ENCODE results near the gene FOXO4.
"Not testable (repeated sequence)": the region's sequence is repeated elsewhere in the genome, so short reads cannot be mapped to it uniquely, and the experiment has no call there.

The FOXO4 gene, protein sequence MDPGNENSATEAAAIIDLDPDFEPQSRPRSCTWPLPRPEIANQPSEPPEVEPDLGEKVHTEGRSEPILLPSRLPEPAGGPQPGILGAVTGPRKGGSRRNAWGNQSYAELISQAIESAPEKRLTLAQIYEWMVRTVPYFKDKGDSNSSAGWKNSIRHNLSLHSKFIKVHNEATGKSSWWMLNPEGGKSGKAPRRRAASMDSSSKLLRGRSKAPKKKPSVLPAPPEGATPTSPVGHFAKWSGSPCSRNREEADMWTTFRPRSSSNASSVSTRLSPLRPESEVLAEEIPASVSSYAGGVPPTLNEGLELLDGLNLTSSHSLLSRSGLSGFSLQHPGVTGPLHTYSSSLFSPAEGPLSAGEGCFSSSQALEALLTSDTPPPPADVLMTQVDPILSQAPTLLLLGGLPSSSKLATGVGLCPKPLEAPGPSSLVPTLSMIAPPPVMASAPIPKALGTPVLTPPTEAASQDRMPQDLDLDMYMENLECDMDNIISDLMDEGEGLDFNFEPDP

DNA sequence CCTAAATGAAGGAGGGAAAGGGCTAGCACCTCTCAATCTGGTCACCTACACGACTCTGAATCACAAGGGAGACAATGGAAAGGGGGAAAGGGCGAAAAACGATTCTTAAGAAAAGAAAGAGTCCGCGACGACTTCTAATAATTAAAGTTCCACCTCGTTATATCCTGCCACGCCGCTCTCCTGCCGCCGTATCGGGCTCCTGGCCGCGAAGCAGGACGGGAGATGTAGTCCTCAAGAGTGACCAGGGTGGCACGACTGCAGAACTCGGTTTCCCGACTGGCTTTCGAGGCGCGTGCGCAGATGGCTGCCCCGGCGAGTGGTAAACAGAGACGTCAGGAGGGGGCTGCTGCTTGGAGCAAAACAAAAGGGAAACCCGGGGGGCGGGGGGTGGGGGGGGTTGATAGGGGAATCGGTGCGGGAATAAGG, at the start of gene FOXO4:
FOXO4 (plus strand) TSS at position 297 of the 426 bp plus-strand sequence. CDS start 678 bp downstream, outside the sequence.
- DNase-seq: peak; percentile 75 to 87

DNA sequence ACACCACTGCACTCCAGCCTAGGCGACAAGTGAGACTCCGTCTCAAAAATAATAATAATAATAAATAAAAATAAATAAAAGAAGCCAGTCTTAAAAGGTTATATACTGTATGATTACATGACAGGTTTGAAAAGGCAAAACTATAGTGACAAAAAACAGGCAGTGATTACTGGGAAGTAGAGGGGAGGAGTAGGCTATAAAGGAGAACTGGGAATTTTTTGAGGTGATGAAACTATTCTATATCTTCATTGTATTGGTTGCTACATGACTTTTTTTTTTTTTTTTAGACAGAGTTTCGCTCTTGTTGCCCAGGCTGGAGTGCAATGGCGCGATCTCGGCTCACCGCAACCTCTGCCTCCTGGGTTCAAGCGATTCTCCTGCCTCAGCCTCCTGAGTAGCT, 47.8 kb upstream of the FOXO4 start:
- not testable (repeated sequence) for DNase-seq

DNA sequence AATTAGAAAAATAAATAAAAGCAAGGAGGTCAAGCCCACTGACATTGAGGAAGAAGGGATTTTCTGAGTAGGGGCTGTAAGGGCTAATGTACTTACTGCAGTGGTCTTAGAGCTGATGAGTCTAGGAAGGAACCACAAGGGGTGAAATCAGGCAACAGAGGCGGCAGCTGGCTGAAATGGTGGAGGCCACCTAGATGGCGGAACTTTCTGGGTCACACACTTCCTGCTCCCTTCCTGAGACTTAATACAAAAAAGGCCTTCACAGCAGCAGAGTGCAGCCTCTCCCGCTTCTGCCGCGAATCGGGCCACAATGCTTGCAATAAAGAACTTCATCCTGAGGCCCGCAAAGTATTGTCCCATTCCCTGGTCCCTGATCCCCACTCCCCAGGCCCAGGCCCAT, 42.9 kb upstream of the FOXO4 start:
- DNase-seq: no peak

DNA sequence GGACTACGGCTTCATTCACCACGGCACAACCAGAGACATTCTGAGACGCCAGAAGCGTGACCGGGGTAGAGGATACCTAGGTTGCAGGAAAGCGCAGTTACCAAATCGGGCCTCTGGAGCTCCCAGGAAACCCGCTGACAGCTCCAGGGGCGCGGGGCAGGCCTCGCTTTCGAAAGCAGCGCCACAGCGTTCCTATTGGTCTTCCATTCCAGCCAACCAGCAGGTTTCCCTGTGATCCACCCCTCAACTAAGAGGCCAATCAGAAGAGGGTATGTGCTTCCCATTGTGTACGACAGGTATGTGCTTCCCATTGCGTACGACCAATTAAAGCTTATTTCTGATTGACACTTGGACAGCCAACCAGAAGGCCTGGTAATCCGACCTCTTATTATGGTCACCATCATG, 42.4 kb upstream of the FOXO4 start:
- peak in 1 of 2 donors; percentile 0 for DNase-seq

DNA sequence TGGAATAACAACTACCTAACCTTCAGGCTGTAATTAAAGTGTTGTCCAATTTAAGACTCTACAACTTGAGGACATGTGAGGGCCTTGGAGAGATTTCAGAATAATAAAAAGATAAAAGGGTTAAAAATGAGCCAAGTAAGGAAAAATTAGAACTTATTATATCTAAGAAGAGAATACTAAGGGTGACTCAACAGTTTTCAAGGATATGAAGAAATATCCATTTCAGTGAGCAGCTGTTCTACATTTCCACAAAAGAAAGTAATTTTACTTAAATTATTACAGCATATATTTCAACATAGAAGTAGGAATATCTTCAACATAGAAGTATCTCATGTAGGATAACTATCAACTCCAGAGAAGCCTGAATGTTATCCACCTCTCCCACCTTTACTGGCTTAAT, 38.8 kb upstream of the FOXO4 start:
- no peak for DNase-seq

DNA sequence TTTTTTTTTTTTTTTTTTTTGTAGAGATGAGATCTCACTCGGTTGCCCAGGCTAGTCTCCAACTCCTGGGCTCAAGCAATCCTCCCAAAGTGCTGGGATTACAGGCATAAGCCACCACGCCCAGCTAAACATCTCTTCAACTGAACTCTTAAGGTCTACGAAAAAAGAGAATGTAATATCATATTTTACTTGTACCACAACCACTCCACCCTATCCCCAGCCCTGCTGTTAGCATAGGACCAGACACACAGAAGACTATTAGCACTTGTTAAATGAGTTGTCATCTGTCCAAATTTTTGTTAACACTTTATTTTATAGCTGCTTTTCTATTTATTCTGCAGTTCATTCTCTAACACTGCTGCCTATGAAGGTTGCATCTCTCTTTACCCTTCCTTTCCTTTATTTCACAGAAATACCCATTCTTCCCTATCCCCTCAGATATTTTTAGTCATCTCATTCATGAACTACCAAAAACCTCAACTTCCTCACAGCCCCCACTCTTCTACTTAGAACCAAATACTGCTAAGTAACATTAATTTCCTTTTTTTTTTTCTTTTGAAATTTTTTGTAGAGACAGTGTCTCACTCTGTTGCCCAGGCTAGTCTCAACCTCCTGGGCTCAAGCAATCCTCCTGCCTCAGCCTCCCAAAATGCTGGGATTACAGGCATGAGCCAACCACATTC, 37.7 kb upstream of the FOXO4 start:
- DNase-seq: no peak

DNA sequence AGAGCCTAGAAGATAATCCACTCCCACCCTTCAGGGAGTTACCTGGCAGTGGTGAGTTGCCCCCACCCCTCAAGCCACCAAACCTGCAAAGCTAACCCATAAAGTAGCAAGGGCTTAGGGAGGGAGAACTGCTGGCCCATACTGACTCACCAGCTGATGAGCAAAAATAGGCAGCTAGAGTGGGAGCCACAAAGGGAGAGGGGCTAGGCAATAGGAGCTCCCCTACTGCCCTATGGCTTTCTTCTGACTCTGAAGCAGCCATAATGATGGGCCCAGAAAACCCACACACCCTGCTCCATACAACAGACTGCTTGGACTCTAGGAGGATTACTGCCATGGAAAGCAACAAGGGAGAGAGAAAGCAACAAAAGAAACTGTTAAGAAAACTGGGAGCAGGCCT, 35.5 kb upstream of the FOXO4 start:
- DNase-seq: no peak

DNA sequence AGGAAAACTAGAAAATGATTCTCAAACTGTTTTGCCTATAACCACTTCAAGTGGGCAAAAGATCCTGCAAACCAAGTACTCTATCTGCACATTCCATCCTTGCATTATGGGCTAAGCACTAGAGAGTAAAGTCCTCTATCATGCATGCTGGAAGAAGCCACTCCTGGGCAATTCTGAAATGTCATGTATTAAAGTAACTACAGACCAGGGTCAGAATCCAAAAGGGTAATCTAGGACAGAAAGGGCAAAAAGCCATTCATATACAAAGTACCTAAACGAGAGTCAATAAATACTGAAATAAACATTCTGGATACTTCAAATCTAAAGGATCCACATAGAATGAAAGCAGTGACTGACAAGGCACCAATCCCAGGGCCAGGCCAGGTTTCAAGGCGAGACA, 28.6 kb upstream of the FOXO4 start:
- DNase-seq: no peak

DNA sequence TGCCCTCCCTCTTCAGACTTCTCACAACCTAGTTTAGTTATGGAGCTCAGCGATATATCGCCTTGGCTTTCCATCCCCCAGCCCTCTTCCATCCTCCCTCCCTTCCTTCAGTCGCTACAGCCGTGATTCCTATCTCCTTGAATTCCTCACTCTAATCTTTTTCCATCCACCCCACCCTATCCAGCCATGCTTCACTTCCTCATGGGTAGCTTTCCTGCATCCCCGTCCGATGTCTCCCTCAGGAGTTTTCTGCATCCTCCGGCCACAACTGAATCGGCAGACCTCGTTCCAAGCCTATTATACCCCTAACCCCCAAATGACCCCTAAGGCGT, 28.0 kb upstream of the FOXO4 start:
- DNase-seq: peak in 1 of 2 donors; percentile 26

DNA sequence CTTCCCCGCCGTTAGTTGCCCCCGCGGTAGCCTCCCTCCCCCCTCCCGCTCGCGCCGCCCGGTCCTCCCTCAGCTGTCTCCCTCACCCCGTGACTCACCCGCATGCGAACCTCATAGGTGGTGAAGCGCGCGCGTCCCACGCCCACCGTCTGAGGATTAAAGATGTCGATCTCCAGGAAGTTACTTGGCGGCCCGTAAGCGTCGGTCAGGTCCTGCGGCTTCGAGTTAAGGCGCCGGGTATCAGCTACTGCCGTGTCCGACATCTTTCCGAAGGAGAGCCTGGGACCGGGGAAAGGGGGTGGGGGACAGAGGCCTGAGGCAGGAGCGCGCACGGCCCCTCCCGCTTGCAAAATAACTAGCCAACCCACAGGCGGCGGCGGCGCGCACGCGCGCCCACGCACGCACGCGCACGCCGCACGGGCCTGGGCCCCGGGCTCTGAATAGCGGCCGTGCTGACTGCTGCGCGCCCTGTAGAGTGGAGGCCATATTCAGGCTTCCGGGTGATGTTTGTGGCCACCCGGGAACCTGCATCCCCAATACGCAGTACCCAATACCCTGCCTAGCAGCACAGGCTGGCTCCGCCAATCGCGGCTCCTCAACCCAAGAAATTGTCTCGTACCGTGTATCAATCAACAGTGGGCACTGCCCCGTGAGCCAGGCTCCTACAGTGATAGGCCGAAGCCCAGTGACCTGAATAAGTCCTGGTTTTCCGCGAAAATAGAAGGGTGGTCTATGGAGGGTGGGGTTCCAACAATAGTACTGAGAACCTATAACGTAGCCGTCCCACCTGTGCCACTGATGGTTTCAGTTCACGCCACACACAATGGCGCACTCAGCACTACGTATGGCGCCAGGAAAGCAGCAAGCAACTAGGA, 27.4 kb upstream of the FOXO4 start, which contains the start of gene SNX12:
SNX12 (minus strand) TSS at position 291 of the 875 bp plus-strand sequence; CDS start at position 263, 28 bp downstream.
- DNase-seq: peak; percentile 86

DNA sequence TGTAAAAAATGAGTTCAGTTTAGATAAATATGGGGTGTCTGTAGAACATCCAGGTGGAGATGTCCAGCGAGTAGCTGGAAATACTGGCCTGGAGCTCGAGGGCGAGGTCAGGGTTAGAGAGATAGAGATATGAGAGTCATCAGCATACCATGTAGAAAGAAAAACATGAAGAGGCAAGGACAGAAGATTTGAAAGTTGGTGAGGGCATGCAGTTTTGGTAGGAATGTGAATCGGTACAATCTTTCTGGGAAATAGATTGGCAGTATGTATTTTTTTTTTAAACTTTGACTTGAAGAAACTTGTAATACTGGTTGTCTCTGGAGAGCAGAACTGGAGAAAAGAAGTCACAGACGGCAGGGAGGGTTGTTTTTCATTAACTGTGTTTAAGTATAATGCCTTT, 25.1 kb upstream of the FOXO4 start:
- DNase-seq: no peak

DNA sequence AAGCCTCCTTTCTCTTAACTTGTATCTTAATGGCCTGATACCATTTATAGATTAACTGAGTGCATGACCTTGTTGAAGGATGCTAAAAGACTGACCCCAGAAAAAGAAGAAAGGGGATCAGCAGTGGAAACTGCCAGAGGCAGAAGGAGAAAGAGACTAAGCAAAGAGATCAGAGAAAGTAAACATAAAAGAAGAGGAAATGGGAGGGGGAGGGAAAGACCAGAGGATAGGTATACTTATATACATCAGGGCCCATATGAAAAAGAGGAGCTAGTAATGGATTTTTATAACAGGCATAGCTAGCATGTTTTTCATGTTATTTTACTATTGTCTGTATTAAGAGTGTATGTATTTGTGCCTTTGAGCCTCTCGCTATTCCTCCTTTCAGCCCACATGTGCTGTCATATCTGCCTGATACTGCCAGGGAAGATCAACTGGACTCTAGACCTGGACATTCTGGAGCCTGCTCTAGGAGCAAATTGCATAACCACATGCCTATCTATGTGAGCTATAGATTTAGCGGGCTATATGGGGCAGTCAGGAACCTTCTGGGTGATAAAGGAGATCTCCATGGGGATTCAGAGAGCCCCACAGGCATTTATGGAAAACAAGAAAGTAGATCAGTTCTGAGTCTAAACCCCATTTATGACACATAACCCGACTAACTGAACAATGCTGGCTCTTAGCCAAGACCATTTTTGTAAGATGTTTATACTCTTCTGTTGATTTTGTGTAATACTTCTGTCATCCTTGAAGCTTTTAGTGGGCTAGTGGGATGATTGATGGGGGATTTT, 14.1 kb upstream of the FOXO4 start:
- DNase-seq: no peak

DNA sequence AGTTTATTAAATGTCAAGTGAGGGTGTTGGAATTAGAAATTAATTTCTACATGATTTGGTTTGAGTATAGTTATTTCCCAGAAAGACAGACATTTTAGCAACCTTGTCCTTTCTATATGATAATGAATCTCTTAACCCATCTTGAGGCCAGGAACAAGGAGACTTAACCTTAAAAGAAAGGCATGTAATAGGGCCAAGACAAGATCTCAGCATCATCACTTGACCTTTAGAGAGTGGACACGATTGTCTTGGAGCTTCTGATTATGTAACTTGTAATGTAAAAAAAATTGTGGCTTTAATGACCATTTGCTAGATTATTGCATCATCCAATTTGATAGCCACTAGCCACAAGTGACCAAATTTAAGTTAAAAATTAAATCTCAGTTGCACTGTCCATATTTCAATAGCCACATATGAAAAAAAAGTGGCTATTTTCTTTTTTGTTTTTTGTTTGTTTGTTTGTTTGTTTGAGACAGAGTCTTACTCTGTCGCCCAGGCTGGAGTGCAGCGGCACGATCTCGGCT, 13.5 kb upstream of the FOXO4 start:
- no peak for DNase-seq

DNA sequence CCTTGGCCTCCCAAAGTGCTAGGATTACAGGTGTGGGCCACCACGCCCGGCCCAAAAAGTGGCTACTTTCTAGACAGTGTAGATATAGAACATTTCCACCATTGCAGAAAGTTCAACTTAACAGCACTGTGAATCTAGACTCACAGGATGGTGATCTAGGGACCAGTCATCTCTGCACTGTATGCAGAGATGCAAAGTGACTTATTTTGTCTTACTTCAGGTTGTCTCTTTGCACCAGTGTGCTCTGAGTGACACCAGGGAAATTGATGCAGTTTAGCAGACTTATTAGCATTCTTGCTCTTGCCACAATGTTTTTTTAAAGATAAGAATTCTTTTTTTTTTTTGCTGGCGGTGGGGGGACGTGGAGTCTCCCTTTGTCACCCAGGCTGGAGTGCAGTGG, 12.8 kb upstream of the FOXO4 start:
- no peak for DNase-seq

DNA sequence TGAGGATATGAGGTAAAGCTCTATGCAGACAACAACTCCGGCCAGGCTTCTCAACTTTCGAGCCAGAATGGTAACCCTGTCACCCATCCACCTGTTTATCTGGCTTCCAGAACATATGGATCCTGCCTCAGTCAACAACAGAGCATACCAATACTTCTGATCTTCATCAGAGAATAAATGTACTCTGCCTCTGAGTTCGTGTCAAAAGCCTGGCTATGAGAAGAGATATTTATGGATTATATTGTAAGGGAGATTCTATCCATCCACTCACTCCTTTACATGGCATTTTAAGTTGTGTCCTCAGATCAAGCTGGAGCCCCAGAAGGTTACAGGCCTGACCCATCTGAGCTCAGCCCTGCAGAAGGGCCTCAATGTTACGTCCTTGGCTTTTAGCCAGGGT, 9.8 kb upstream of the FOXO4 start:
- DNase-seq: no peak

DNA sequence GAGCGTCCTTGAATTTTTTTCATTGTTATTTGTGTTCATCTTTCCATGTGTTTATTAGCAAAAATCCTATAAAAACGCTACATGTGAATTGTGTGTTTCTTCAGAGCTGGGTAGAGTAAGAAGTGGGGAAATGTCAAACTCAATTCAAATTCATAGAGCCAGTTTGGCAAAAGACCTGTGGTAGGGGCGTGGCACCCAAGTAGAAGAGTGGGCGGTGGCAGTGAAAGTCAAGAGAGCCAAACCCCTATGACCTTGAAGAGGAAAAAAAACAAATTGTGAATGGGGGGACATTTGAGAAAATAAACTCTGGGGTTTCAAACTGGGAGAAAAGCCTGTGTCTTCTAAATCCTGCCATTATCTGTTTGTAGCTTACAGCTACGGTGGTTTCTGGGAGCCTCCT, 4.4 kb upstream of the FOXO4 start:
- DNase-seq: no peak

DNA sequence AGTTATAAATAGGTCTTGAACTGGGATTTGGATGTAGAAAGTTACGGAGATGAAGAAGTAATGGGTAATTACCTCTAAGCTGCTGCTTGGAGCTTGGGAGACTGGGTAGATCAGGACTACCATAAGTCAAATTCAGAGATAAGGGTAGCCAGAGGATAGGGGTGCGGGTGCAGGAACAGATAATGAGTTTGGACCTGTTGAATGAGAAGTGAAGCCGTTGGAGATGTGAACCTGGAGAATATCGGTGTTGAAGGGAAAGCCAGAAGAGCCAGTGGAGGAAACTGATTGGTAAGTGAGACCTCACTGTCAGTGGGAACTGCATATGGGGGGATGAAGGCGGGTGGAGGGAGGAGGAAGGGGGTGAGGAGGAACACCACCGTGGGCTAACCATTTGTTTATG, 618 bp upstream of the FOXO4 start:
- no peak for DNase-seq

DNA sequence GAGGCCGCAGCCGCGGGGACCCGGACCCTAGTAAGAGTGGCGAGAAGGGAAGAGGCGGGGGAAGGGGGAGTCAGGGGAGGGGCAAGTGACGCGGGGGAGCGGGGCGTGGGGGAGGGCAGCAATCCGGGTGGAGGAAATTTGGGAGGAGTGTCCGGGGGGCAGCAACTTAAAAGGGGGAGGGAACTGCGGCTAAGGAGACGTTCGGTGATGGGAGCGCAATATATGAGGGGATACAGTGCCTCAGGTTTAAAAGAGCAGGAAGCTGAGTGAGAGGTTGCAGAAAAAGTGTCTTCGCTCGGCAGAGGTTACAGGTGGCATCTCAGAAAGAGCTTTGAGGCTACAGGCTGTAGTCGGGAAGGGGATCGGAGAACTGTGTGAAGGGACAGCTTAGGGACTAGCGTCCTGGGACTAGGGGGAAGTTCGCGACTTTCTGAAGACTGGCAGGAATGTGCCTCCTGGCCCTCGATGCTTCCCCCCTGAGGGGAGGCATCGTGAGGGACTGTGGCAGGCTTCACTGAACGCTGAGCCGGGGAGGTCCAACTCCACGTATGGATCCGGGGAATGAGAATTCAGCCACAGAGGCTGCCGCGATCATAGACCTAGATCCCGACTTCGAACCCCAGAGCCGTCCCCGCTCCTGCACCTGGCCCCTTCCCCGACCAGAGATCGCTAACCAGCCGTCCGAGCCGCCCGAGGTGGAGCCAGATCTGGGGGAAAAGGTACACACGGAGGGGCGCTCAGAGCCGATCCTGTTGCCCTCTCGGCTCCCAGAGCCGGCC, 519 bp downstream of the FOXO4 start:
- peak; percentile 9 to 38 for DNase-seq

DNA sequence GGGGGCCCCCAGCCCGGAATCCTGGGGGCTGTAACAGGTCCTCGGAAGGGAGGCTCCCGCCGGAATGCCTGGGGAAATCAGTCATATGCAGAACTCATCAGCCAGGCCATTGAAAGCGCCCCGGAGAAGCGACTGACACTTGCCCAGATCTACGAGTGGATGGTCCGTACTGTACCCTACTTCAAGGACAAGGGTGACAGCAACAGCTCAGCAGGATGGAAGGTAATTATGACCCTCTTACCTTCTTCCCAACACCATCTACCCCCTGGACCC, 1.0 kb downstream of the FOXO4 start:
- DNase-seq: no peak

DNA sequence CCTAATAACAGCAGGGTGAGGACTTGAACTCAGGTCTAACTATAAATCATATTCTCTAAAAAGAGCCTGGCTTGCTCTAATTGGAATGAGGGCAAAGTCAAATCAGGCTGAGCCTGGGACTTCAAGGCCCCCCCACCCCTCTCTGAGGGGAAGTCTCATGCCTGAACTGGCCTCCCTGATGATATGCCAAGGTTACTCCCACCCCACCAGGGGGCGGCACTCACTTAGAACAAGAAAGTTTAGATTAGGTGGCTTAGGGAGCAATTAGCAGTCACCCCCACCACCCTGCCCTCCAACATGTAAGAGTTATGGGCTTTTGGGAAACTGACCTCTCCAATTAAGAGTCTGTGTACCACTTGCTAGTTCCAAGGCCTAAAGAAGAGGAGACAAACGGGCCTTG, 2.7 kb downstream of the FOXO4 start:
- DNase-seq: peak; percentile 12 to 47

DNA sequence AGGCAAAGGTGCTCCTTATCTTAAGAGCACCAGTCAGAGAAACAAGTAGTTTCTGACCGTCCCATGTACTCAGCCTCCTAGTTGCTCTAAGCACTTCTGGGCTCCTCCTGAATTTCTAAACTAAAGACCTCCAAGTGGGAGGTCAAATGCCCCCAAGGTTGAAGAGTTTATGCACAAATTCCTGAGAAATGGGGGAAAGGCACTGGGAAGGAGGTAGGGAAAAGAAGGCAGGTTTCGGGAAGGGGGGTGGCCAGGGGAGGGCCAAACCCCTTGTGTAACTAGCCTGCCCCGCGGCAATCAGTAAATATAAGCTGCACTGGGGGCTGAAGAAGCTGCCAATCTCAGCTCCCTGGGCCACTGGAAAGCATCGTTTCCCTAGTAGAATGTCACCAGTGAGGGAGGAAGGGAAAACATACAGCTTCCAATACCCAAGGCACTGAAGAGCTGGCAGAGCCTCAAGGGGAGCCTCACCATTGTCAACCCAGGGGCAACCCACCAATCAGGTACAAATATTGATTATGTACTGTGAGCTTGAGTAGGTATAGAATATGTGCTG, 3.4 kb downstream of the FOXO4 start:
- DNase-seq: no peak

Measured in hippocampal formation (tissue), 2 donors.